H1 (cell line): ENCODE data around the gene BSCL2. TPM values are rescaled to one million over a fixed set of nuclear protein-coding genes. Genes with fewer than 3 reads are reported as not detected.
A peak's percentile ranks its signal among the peaks of the same experiment; 100 is the strongest.

Source experiments
- BCL11A ChIP-seq, 2 experiments: IDR thresholded peaks; one replicate each; pipeline ENCODE4 v1.6.1; 2011; ENCODE audit warnings: low read depth in 2 of 2, low read length in 2 of 2, mild to moderate bottlenecking in 2 of 2
- CHD7 ChIP-seq: fragments of 300-600 bp; sonication (generic); IDR thresholded peaks from 2 replicates; pipeline ENCODE4 v1.7.1; 2012; ENCODE audit warnings: low read length, moderate library complexity, mild to moderate bottlenecking, inconsistent platforms; ENCODE audit not compliant: insufficient replicate concordance
- HDAC2 ChIP-seq, 2 experiments: fragments of 300-600 bp in 1 of 2; sonication (generic) in 1 of 2; IDR thresholded peaks; 2 replicates each; pipeline ENCODE4 v1.6.1; 2011 to 2012; ENCODE audit warnings: low read depth in 2 of 2, low read length in 2 of 2, mild to moderate bottlenecking in 2 of 2, moderate library complexity in 2 of 2, borderline replicate concordance in 1 of 2, inconsistent platforms in 1 of 2
- HDAC6 ChIP-seq: IDR thresholded peaks from one replicate; pipeline ENCODE4 v1.7.1; 2012; ENCODE audit warnings: low read depth, mild to moderate bottlenecking, inconsistent platforms, low read length, moderate library complexity
- MAX ChIP-seq: IDR thresholded peaks from 2 replicates; pipeline ENCODE4 v1.6.1; 2012; ENCODE audit warnings: inconsistent platforms
- SAP30 ChIP-seq: fragments of 300-600 bp; sonication (generic); IDR thresholded peaks from 2 replicates; pipeline ENCODE4 v1.7.1; 2012; ENCODE audit warnings: low read length, moderate library complexity, mild to moderate bottlenecking, inconsistent platforms; ENCODE audit not compliant: insufficient read depth, insufficient replicate concordance
- TBP ChIP-seq: IDR thresholded peaks from 2 replicates; pipeline ENCODE4 v1.6.1; 2011; ENCODE audit warnings: low read depth, low read length, improper control_type of control experiment
- YY1 ChIP-seq: IDR thresholded peaks from 2 replicates; pipeline ENCODE4 v1.6.1; 2011; ENCODE audit warnings: low read depth, mild to moderate bottlenecking, low read length
- ZNF274 ChIP-seq: IDR thresholded peaks from 2 replicates; pipeline ENCODE4 v1.7.0; 2012; ENCODE audit warnings: low read length, borderline replicate concordance; ENCODE audit errors: extremely low read depth
- polyA plus RNA-seq, 7 experiments: library from polyadenylated mRNA; depleted of rRNA in 3 of 7; stranded (reverse) in 5 of 7; unstranded in 2 of 7; fragments of >200 nt in 5 of 7; fragments of 200-250 nt in 2 of 7; gene quantifications; 1 replicate in 5 of 7; 2 replicates in 1 of 7; 4 replicates in 1 of 7; pipeline versions ENCODE4 v1.2.1 to v1.2.3, GENCODE V29; 2011 to 2013; ENCODE audit warnings: missing spikeins in 2 of 7, mixed read lengths in 2 of 7
- total RNA-seq: library from RNA; stranded (reverse); fragmentation: NEBNext Ultra II Directional; extraction: Animal tissue kit (Norgen Biotek cat#: 25700); gene quantifications from 2 replicates; pipeline ENCODE4 v1.2.1, GENCODE V29; 2021

Gene BSCL2
- total and polyA plus RNA-seq, 2 of the 8 experiments (the other 6 are each of a cell fraction or from before 2014, with no cell fraction given), result 59.5 to 264 TPM

DNA sequence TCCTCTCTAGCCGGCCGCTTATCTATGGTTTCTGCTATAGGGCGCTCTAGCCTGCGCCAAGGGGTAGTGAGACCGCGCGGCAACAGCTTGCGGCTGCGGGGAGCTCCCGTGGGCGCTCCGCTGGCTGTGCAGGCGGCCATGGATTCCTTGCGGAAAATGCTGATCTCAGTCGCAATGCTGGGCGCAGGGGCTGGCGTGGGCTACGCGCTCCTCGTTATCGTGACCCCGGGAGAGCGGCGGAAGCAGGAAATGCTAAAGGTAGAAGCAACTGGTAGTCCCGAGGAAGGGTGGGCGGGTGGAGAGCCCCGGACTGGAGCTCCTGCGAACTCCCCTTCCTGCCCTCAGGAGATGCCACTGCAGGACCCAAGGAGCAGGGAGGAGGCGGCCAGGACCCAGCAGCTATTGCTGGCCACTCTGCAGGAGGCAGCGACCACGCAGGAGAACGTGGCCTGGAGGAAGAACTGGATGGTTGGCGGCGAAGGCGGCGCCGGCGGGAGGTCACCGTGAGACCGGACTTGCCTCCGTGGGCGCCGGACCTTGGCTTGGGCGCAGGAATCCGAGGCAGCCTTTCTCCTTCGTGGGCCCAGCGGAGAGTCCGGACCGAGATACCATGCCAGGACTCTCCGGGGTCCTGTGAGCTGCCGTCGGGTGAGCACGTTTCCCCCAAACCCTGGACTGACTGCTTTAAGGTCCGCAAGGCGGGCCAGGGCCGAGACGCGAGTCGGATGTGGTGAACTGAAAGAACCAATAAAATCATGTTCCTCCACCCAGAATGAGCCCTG lies 35.4 kb downstream of the BSCL2 start, which contains the start of the genes LBHD1 and UQCC3 (continued):
- TF ChIP-seq CHD7, result no peak
- no peak for TF ChIP-seq SAP30
- TF ChIP-seq HDAC2 (IDR thresholded peaks at IDR 0.05; ENCODE audit: borderline replicate concordance in 1 of 2, low read depth in 2 of 2, low read length in 2 of 2), result peak in 1 of 2 experiments; percentile 78; a peak in 2 of 4 replicates
- TF ChIP-seq TBP, result peak; percentile 96
- no peak for TF ChIP-seq BCL11A (IDR thresholded peaks at IDR 0.05; ENCODE audit: low read depth in 2 of 2, low read length in 2 of 2)
- TF ChIP-seq YY1, result peak; percentile 28; the same call in 1 of the 2 replicates
- no peak for TF ChIP-seq ZNF274
- no peak for TF ChIP-seq HDAC6
- TF ChIP-seq MAX, result peak; percentile 69
